Endothelial cell of umbilical vein (primary cell): Measurements from ENCODE around the gene TOGARAM2. TPM values are rescaled to one million over a fixed set of nuclear protein-coding genes. Genes with fewer than 3 reads are reported as not detected.

Experiments used
- BruUV-seq: library from RNA; stranded (reverse); fragments of 400-500 nt; replicated peaks from 2 replicates; lab custom pipeline; 2021; lab: Mats Ljungman, UMichigan
- CTCF ChIA-PET: fragments of 300-600, 350-600 bp; sonication (Branson Sonifier 250); formaldehyde crosslinking; loops from one replicate; lab custom pipeline; 2021; ENCODE audit warnings: antibody characterized with exemption, inconsistent platforms; lab: Charles Lee
- POLR2A ChIA-PET: fragments of 300-600, 350-600 bp; sonication (Branson Sonifier 250); formaldehyde crosslinking; loops from one replicate; lab custom pipeline; 2021; ENCODE audit warnings: antibody characterized with exemption, inconsistent platforms; lab: Charles Lee
- DNase-seq: peaks from one replicate; pipeline ENCODE4 v3.0.0-alpha.2; 2011; ENCODE audit warnings: low read depth, low spot score
- FAIRE-seq: peaks from 2 replicates; lab custom pipeline; 2011; peaks lifted over from hg19 to GRCh38; lab: Jason Lieb, UNC
- H2AFZ ChIP-seq: 2 replicates; pipeline ENCODE4 v1.6.0; 2012; ENCODE audit warnings: low read depth, low read length, control low read depth, inconsistent platforms
- H3K27ac ChIP-seq: 2 replicates; pipeline ENCODE4 v1.5.1; 2011; ENCODE audit warnings: low read depth, mild to moderate bottlenecking, control low read depth, low read length, moderate library complexity; ENCODE audit not compliant: insufficient read depth
- H3K27me3 ChIP-seq, 2 experiments: 2 replicates each; pipeline versions ENCODE4 v1.6.0 to v1.6.1; 2011; ENCODE audit warnings: low read length in 2 of 2, mixed read lengths in 1 of 2; ENCODE audit not compliant: control insufficient read depth in 2 of 2, insufficient read depth in 2 of 2
- H3K36me3 ChIP-seq, 2 experiments: 2 replicates in 1 of 2; 3 replicates in 1 of 2; pipeline ENCODE4 v1.5.1; 2011; ENCODE audit warnings: low read length in 2 of 2, mild to moderate bottlenecking in 1 of 2, moderate library complexity in 1 of 2; ENCODE audit not compliant: control insufficient read depth in 2 of 2, insufficient read depth in 2 of 2; ENCODE audit errors: extremely low read depth in 1 of 2
- H3K4me1 ChIP-seq: 3 replicates; pipeline ENCODE4 v1.5.1; 2011; ENCODE audit warnings: mild to moderate bottlenecking, low read length; ENCODE audit not compliant: control insufficient read depth, insufficient read depth; ENCODE audit errors: extremely low read depth
- H3K4me2 ChIP-seq: 2 replicates; pipeline ENCODE4 v1.6.1; 2011; ENCODE audit warnings: low read length, control low read depth, mixed read lengths; ENCODE audit not compliant: insufficient read depth
- H3K4me3 ChIP-seq, 3 experiments: fragments of 200-600 bp in 1 of 3; sonication (generic), shearing (Covaris generic) in 1 of 3; replicated peaks in 1 of 3; 2 replicates each; pipeline ENCODE4 v1.5.1; 2011 to 2016; ENCODE audit warnings: control low read depth in 3 of 3, low read length in 3 of 3, mild to moderate bottlenecking in 2 of 3, inconsistent platforms in 1 of 3, low read depth in 1 of 3, moderate library complexity in 1 of 3; ENCODE audit not compliant: insufficient read depth in 1 of 3
- H3K79me2 ChIP-seq: 2 replicates; pipeline ENCODE4 v1.6.0; 2012; ENCODE audit warnings: low read length, inconsistent platforms; ENCODE audit not compliant: control insufficient read depth, insufficient read depth
- H3K9ac ChIP-seq: replicated peaks from 2 replicates; pipeline ENCODE3; 2011; ENCODE audit warnings: low read length, control low read depth; ENCODE audit not compliant: insufficient read depth; ENCODE audit errors: extremely low read depth
- H3K9me1 ChIP-seq: replicated peaks from 3 replicates; pipeline ENCODE4 v1.6.0; 2011; ENCODE audit warnings: mild to moderate bottlenecking, low read length; ENCODE audit not compliant: control insufficient read depth, insufficient read depth; ENCODE audit errors: extremely low read depth
- H3K9me3 ChIP-seq: replicated peaks from 2 replicates; pipeline ENCODE4 v1.5.1; 2012; ENCODE audit warnings: low read length, inconsistent platforms; ENCODE audit not compliant: control insufficient read depth, insufficient read depth
- H4K20me1 ChIP-seq: replicated peaks from 2 replicates; pipeline ENCODE3; 2011; ENCODE audit warnings: mild to moderate bottlenecking, low read length; ENCODE audit not compliant: control insufficient read depth, insufficient read depth; ENCODE audit errors: extremely low read depth
- EZH2 ChIP-seq: IDR thresholded peaks from 2 replicates; pipeline ENCODE4 v1.6.1; 2012; ENCODE audit warnings: borderline replicate concordance, low read depth, mild to moderate bottlenecking, moderate library complexity, low read length, inconsistent platforms; ENCODE audit not compliant: severe bottlenecking
- FOS ChIP-seq: IDR thresholded peaks from 2 replicates; pipeline ENCODE4 v1.6.1; 2011; ENCODE audit warnings: mild to moderate bottlenecking, low read length, moderate library complexity, borderline replicate concordance; ENCODE audit not compliant: insufficient read depth
- GATA2 ChIP-seq: IDR thresholded peaks from 2 replicates; pipeline ENCODE4 v1.7.0; 2011; ENCODE audit warnings: low read depth, mild to moderate bottlenecking, moderate library complexity, mixed read lengths, low read length; ENCODE audit not compliant: insufficient read length, insufficient read depth
- JUN ChIP-seq: IDR thresholded peaks from 2 replicates; pipeline ENCODE4 v1.6.1; 2011; ENCODE audit warnings: borderline replicate concordance, low read depth; ENCODE audit not compliant: insufficient read length, insufficient read depth
- MYC ChIP-seq: IDR thresholded peaks from one replicate; pipeline ENCODE4 v1.6.1; 2011; ENCODE audit warnings: mild to moderate bottlenecking, low read depth, low read length
- POLR2A ChIP-seq: IDR thresholded peaks from 2 replicates; pipeline ENCODE4 v1.6.1; 2012; ENCODE audit warnings: low read depth, mild to moderate bottlenecking, control low read depth, low read length
- POLR2AphosphoS5 ChIP-seq: IDR thresholded peaks from 2 replicates; pipeline ENCODE4 v1.6.1; 2012; ENCODE audit warnings: low read depth, mild to moderate bottlenecking, control low read depth, low read length, moderate library complexity; ENCODE audit not compliant: insufficient read depth
- dilution Hi-C: fragments of 300-500 bp; cut with MboI; formaldehyde crosslinking; loops from one replicate; pipeline ENCODE4 v1.15.0; 2019; ENCODE audit warnings: low sequenced_read_pairs; ENCODE audit not compliant: extremely low pct_ligation_motif_present
- intact Hi-C: fragments of 100-400 bp; cut with micrococcal nuclease; formaldehyde crosslinking; loops from one replicate; pipeline ENCODE4 v1.10.0; 2022
- polyA plus RNA-seq, 4 experiments: library from polyadenylated mRNA; depleted of rRNA in 3 of 4; stranded (reverse) in 3 of 4; unstranded in 1 of 4; fragments of >200 nt; gene quantifications; 2 replicates each; pipeline versions ENCODE4 v1.2.1 to v1.2.3, GENCODE V29; 2011 to 2012; ENCODE audit warnings: missing spikeins in 1 of 4
- total RNA-seq: library from RNA; stranded (reverse); gene quantifications from 2 replicates; pipeline ENCODE4 v1.2.3, GENCODE V29; 2021
- TF ChIP-seq, protein P1 (sequence below), 2 donors: IDR thresholded peaks; 1 replicate in 1 of 2; 2 replicates in 1 of 2; pipeline ENCODE4 v1.5.1; 2011; ENCODE audit warnings: low read length in 2 of 2, mild to moderate bottlenecking in 2 of 2, moderate library complexity in 2 of 2, control low read depth in 1 of 2, inconsistent platforms in 1 of 2, low read depth in 1 of 2; ENCODE audit not compliant: insufficient read depth in 1 of 2; ENCODE audit errors: extremely low read depth in 1 of 2
- TF ChIP-seq, protein P2 (sequence below): IDR thresholded peaks from 2 replicates; pipeline ENCODE4 v1.6.1; 2011; ENCODE audit not compliant: insufficient read depth, insufficient read length

The TOGARAM2 gene
- total and polyA plus RNA-seq, 2 donors (not counting 3 experiments of a cell fraction or from before 2014, with no cell fraction given) = not detected

DNA sequence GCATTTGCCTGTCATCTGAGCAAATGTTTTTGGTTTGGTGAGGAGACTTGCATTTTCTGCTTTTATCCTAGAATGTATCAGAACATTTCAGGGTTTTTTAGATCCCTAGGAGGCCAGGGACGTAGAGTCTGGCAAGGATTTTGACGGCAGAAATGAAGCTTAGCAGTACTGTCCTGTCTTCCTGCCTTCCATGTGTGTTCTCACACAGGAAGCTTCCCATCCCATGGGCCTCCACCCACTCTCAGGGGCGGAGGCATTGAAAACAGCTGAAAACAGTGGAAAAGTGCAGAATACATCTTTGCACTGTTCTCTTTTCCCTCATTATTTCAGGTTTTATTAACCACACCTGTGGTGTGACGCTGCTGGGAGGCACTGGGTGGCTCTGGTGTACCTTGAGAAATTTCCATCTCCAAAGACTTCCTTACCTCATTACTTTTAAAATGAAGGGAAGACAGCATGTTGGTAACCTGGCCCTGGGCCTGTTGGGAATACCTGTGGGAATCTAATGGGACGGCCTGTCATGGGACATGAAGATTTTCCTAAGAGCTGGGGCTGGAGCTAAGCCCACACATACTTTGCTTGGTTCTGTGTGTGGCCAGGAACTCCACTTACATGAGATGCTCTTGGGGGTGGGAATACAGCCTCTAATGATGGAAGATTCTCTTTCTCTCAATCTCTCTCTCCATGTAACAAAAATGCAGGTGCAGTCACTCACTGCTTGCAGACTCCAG is 72.7 kb downstream of the TOGARAM2 start:
- TF ChIP-seq, protein P1, sequence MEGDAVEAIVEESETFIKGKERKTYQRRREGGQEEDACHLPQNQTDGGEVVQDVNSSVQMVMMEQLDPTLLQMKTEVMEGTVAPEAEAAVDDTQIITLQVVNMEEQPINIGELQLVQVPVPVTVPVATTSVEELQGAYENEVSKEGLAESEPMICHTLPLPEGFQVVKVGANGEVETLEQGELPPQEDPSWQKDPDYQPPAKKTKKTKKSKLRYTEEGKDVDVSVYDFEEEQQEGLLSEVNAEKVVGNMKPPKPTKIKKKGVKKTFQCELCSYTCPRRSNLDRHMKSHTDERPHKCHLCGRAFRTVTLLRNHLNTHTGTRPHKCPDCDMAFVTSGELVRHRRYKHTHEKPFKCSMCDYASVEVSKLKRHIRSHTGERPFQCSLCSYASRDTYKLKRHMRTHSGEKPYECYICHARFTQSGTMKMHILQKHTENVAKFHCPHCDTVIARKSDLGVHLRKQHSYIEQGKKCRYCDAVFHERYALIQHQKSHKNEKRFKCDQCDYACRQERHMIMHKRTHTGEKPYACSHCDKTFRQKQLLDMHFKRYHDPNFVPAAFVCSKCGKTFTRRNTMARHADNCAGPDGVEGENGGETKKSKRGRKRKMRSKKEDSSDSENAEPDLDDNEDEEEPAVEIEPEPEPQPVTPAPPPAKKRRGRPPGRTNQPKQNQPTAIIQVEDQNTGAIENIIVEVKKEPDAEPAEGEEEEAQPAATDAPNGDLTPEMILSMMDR (IDR thresholded peaks at IDR 0.05; ENCODE audit: extremely low read depth in 1 of 2, insufficient read depth in 1 of 2, low read depth in 1 of 2, low read length in 2 of 2) = no peak
- Histone ChIP-seq H3K27ac (no peak overlapping the region), H3K9me1 (no peaks in the 10 kb centered on the region), H3K36me3 (no peaks in the 10 kb centered on the region), H2AFZ (no peak overlapping the region), H4K20me1 (no peaks in the 10 kb centered on the region), H3K79me2 (no peaks in the 10 kb centered on the region), H3K4me1 (no peaks in the 10 kb centered on the region), H3K9ac (no peak overlapping the region), H3K4me3 (no peak overlapping the region), H3K9me3 (no peaks in the 10 kb centered on the region), H3K27me3 (no peaks in the 10 kb centered on the region), H3K4me2 (no peak overlapping the region)
- DNase-seq (no peak), FAIRE-seq (no peak)
- intact Hi-C loops = loop anchor here (5.0 kb wide), 1 partner anchor 143 kb away; no protein-coding TSS in a partner anchor
- dilution Hi-C loops = no loop called here
- ChIA-PET CTCF (interaction anchor here (1.2 to 1.6 kb wide), 2 partner anchors 9 to 23 kb away, joined by 3 read pairs; no protein-coding TSS in a partner anchor), POLR2A (no interaction called here)
- no TSS peak for BruUV-seq

DNA sequence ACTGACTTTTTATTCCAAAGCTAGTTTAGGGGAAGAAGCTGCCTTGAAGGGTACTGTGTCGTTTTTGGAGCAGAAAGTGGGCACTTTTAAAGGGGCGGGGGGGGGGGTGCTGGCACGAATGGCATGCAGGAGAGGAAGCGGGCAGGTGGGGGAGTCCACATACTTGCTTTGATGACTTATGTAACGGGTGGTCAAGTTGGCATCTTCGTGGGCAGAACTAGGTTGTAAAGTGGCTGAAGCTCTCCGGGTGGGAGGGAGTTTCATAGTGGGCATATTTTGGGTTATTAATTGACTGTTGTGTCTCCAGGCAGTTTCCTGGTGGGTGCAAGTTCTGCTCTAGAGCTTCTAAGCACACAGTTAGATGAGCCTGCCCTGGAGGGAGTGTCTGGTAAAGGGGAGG is 73.3 kb downstream of the TOGARAM2 start:
- intact Hi-C loops = loop anchor here (5.0 kb wide), 1 partner anchor 143 kb away; no protein-coding TSS in a partner anchor
- Histone ChIP-seq H3K9me3 (no peaks in the 10 kb centered on the region), H2AFZ (no peak overlapping the region), H3K4me1 (no peaks in the 10 kb centered on the region), H3K9me1 (no peaks in the 10 kb centered on the region), H3K9ac (no peak overlapping the region), H3K27ac (no peak overlapping the region), H3K36me3 (no peaks in the 10 kb centered on the region), H3K27me3 (no peaks in the 10 kb centered on the region), H3K79me2 (no peaks in the 10 kb centered on the region), H3K4me3 (no peak overlapping the region), H4K20me1 (no peaks in the 10 kb centered on the region), H3K4me2 (no peak overlapping the region)
- no peak for DNase-seq
- FAIRE-seq = no peak
- POLR2A ChIA-PET = no interaction called here
- BruUV-seq = no TSS peak
- dilution Hi-C loops = no loop called here
- CTCF ChIA-PET = interaction anchor here (1.2 to 1.6 kb wide), 2 partner anchors 9 to 23 kb away, joined by 3 read pairs; no protein-coding TSS in a partner anchor
- TF ChIP-seq, protein P1 (IDR thresholded peaks at IDR 0.05; ENCODE audit: extremely low read depth in 1 of 2, insufficient read depth in 1 of 2, low read depth in 1 of 2, low read length in 2 of 2) = no peak
- no peak for TF ChIP-seq JUN
- no peak for TF ChIP-seq MYC
- no peak for TF ChIP-seq POLR2AphosphoS5
- TF ChIP-seq EZH2 = no peak
- TF ChIP-seq POLR2A = no peak
- TF ChIP-seq, protein P2, sequence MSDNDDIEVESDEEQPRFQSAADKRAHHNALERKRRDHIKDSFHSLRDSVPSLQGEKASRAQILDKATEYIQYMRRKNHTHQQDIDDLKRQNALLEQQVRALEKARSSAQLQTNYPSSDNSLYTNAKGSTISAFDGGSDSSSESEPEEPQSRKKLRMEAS = no peak
- no peak for TF ChIP-seq FOS
- TF ChIP-seq GATA2 = no peak
